A549 treated with RU486 at 1 μM for 4 hours (cell line): ENCODE measurements around the gene SOX14. TPM values are rescaled to one million over a fixed set of nuclear protein-coding genes. Genes with fewer than 3 reads are reported as not detected.

Source experiments
- total RNA-seq: library from RNA; stranded (reverse); fragments of 200-300 nt; extraction: Qiagen RNA extraction; gene quantifications from 5 replicates; pipeline ENCODE4 v1.2.3, GENCODE V29; 2022; ENCODE audit warnings: low read depth

SOX14 gene
- total RNA-seq = not detected in 5 replicates

DNA sequence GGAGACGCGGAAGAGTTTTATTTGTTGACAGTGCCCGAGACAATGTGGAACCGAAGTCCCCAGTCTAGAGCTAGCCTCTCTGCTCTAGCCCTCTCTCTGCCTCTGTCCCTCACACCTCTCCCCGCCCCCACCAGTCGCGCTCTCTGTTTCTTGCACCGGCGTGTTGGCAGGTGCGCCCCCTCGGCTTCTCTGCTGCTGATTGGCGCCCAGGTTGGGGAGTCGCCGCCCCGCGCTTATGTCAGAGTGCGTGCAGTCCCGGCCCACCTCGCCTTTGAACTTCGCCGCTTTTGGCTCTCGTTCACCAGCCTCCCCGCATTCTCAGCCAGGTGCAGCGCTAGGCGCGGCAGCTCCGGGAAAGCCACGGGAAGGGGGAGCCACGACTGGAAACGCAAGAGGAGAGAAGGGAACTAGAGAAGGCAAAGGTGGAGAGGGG lies at the start of gene SOX14:
Gene SOX14 (plus strand): TSS at position 315 of the 433 bp plus-strand sequence. CDS start 470 bp downstream, outside the sequence.

Other genes starting within 250 kb of the SOX14 start
- gene CLDN18, start 245.8 kb downstream of the SOX14 start, total RNA-seq = not detected in 5 replicates